KG1 (cell line): ENCODE data around the gene TAOK3.
"Not testable (repeated sequence)": the region's sequence is repeated elsewhere in the genome, so short reads cannot be mapped to it uniquely, and the experiment has no call there.

Experiments
- DNase-seq: peaks from one replicate; lab custom pipeline; 2025; lab: John Stamatoyannopoulos, UW

Gene TAOK3

GRCh38 chr12:118373616-118374015 lies 909 bp upstream of the TAOK3 start:
- no peak for DNase-seq

- no peak for DNase-seq
Observed at GRCh38 chr12:118371321-118372282, 1.1 kb downstream of the TAOK3 start.

- DNase-seq: no peak
Observed at GRCh38 chr12:118370601-118371000, 2.1 kb downstream of the TAOK3 start.

GRCh38 chr12:118368821-118369220 lies 3.9 kb downstream of the TAOK3 start:
- DNase-seq: no peak

- DNase-seq: no peak
Observed at GRCh38 chr12:118361889-118362288, 10.8 kb downstream of the TAOK3 start.

GRCh38 chr12:118361092-118361404 lies 11.7 kb downstream of the TAOK3 start:
- no peak for DNase-seq

- DNase-seq: no peak
Observed at GRCh38 chr12:118359541-118359915, 13.2 kb downstream of the TAOK3 start.

- no peak for DNase-seq
Observed at GRCh38 chr12:118358612-118359540, 13.8 kb downstream of the TAOK3 start.

- no peak for DNase-seq
Observed at GRCh38 chr12:118358008-118358359, 14.7 kb downstream of the TAOK3 start.

- peak; percentile 82 for DNase-seq
Observed at GRCh38 chr12:118357257-118358007, 15.3 kb downstream of the TAOK3 start.

GRCh38 chr12:118356809-118357256 lies 15.9 kb downstream of the TAOK3 start:
- no peak for DNase-seq

- no peak for DNase-seq
Observed at GRCh38 chr12:118355843-118356242, 16.9 kb downstream of the TAOK3 start.

- no peak for DNase-seq
Observed at GRCh38 chr12:118354903-118355302, 17.8 kb downstream of the TAOK3 start.

GRCh38 chr12:118354503-118354902 lies 18.2 kb downstream of the TAOK3 start:
- DNase-seq: not testable (repeated sequence)

GRCh38 chr12:118353721-118354120 lies 19.0 kb downstream of the TAOK3 start:
- DNase-seq: no peak

- no peak for DNase-seq
Observed at GRCh38 chr12:118350908-118351559, 21.7 kb downstream of the TAOK3 start.

- DNase-seq: no peak
Observed at GRCh38 chr12:118347916-118348315, 24.8 kb downstream of the TAOK3 start.

- DNase-seq: no peak
Observed at GRCh38 chr12:118346895-118347294, 25.8 kb downstream of the TAOK3 start.

- DNase-seq: no peak
Observed at GRCh38 chr12:118345355-118345754, 27.4 kb downstream of the TAOK3 start.

- DNase-seq: no peak
Observed at GRCh38 chr12:118344829-118345228, 27.9 kb downstream of the TAOK3 start.

- no peak for DNase-seq
Observed at GRCh38 chr12:118342090-118342489, 30.6 kb downstream of the TAOK3 start.
